Loucy (cell line): Measurements from ENCODE around the gene FBXW12.

Source experiments
- CTCF ChIP-seq: fragments of 200-600 bp; sonication (generic); conservative IDR thresholded peaks from 2 replicates; pipeline ENCODE4 v1.5.1; 2014; ENCODE audit warnings: mild to moderate bottlenecking, antibody characterized with exemption, low read length
- EZH2phosphoT487 ChIP-seq: fragments of 200-600 bp; IDR thresholded peaks from 2 replicates; pipeline ENCODE4 v1.6.1; 2018; ENCODE audit warnings: antibody characterized with exemption, mild to moderate bottlenecking, moderate library complexity, borderline replicate concordance

GRCh38 chr3:48353987-48354386, 18.0 kb upstream of the FBXW12 start:
- TF ChIP-seq CTCF (no peak), EZH2phosphoT487 (no peak)
